ENCODE results near the gene HSD11B1L. TPM values are rescaled to one million over a fixed set of nuclear protein-coding genes. Genes with fewer than 3 reads are reported as not detected.

HSD11B1L gene
- total RNA-seq, 1 donor from 2014 or later = 11.8 TPM

DNA sequence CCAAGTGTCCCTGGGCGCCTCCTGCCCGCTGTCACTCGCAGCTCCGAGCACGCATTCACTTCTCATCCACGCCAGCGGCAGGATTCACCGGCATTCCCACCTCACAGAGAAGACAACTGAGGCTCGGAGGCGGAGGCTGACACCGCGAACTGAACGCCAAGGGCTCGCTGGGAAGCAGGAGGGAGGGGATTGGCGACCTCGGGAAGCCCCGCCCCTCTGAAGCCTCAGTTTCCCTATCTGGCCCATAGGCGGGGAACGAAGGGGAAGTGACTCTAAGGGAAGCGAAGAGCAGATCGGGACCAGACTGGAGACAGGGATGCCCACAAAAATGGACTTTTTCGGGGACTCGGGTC lies 767 bp upstream of the HSD11B1L start:
- H3K36me3 Mint-ChIP-seq (ENCODE audit: low read depth, unreplicated experiment) = peaks cover 13% of the 10 kb centered on the region
- H3K27ac Mint-ChIP-seq (ENCODE audit: unreplicated experiment) = peak overlapping the region; percentile 97
- peaks cover 30% of the 10 kb centered on the region for H3K4me1 Mint-ChIP-seq (ENCODE audit: unreplicated experiment)
- peaks cover 24% of the 10 kb centered on the region for H3K27me3 Mint-ChIP-seq (ENCODE audit: unreplicated experiment)
- TF ChIP-seq, protein P1, sequence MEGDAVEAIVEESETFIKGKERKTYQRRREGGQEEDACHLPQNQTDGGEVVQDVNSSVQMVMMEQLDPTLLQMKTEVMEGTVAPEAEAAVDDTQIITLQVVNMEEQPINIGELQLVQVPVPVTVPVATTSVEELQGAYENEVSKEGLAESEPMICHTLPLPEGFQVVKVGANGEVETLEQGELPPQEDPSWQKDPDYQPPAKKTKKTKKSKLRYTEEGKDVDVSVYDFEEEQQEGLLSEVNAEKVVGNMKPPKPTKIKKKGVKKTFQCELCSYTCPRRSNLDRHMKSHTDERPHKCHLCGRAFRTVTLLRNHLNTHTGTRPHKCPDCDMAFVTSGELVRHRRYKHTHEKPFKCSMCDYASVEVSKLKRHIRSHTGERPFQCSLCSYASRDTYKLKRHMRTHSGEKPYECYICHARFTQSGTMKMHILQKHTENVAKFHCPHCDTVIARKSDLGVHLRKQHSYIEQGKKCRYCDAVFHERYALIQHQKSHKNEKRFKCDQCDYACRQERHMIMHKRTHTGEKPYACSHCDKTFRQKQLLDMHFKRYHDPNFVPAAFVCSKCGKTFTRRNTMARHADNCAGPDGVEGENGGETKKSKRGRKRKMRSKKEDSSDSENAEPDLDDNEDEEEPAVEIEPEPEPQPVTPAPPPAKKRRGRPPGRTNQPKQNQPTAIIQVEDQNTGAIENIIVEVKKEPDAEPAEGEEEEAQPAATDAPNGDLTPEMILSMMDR (IDR thresholded peaks at IDR 0.05; ENCODE audit: unreplicated experiment) = no peak
- no peak for DNase-seq (ENCODE audit: low spot score)
- peak overlapping the region; percentile 94 for H3K4me3 Mint-ChIP-seq (ENCODE audit: unreplicated experiment)
- H3K9me3 Mint-ChIP-seq (ENCODE audit: unreplicated experiment) = no peaks in the 10 kb centered on the region

DNA sequence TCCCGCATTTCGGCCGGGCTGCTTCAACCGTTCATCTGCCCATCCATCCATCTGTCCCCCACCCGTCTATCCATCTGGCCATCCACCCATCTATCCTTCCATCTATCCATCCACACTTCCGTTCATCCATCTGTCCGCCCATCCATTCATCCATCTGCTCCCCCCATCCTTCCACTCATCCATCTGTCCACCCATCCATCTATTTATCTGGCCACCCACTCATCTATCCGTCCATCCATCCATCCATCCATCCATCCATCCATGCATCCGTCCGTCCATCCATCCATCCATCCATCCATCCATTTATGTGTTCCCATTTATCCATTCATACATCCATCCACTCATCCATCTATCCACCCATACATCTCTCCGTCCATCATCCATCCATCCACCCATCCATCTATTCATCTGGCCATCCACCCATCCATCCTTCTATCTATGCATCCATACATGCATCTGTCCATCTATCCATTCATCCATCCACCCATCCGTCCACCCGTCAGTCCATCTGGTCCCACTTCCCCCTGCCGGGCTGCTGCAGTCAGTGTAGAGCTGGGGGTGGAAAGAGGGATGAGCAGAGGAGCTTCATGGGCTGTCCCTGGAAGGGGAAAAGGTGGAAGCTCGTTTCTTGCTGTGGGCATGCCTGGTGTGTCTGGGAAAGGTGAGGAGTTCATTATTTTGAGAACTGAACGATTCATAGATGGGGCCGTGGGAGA lies 722 bp downstream of the HSD11B1L start:
- Mint-ChIP-seq H3K4me1 (ENCODE audit: unreplicated experiment) (peaks cover 21% of the 10 kb centered on the region), H3K4me3 (ENCODE audit: unreplicated experiment) (peak overlapping the region; percentile 93), H3K27me3 (ENCODE audit: unreplicated experiment) (peaks cover 26% of the 10 kb centered on the region), H3K9me3 (ENCODE audit: unreplicated experiment) (no peaks in the 10 kb centered on the region), H3K27ac (ENCODE audit: unreplicated experiment) (peak overlapping the region; percentile 91), H3K36me3 (ENCODE audit: low read depth, unreplicated experiment) (peaks cover 9% of the 10 kb centered on the region)
- no peak for DNase-seq (ENCODE audit: low spot score)
- TF ChIP-seq, protein P1 (IDR thresholded peaks at IDR 0.05; ENCODE audit: unreplicated experiment) = no peak

DNA sequence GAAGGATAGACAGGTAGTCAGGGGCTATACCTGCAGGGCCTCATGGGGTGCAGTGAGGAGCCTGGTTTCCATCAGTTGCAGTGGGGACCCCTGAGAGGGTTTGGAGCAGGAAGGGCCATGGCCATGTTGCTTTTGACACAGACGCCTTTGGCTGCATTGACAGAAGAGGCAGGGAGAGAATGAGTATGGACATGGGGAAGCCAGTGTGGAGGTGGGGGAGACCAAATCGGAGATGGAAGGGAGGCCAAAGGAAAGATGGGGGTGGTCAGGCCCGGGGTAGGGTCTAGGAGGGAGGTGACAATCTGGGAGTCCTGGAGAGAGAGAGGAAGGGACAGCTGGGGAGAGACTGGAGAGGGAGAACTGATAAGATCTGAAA lies 1.3 kb downstream of the HSD11B1L start:
- peaks cover 9% of the 10 kb centered on the region for H3K36me3 Mint-ChIP-seq (ENCODE audit: low read depth, unreplicated experiment)
- peaks cover 21% of the 10 kb centered on the region for H3K4me1 Mint-ChIP-seq (ENCODE audit: unreplicated experiment)
- no peak overlapping the region for H3K27ac Mint-ChIP-seq (ENCODE audit: unreplicated experiment)
- TF ChIP-seq, protein P1 (IDR thresholded peaks at IDR 0.05; ENCODE audit: unreplicated experiment) = no peak
- H3K9me3 Mint-ChIP-seq (ENCODE audit: unreplicated experiment) = no peaks in the 10 kb centered on the region
- no peak for DNase-seq (ENCODE audit: low spot score)
- H3K4me3 Mint-ChIP-seq (ENCODE audit: unreplicated experiment) = peak overlapping the region; percentile 93
- H3K27me3 Mint-ChIP-seq (ENCODE audit: unreplicated experiment) = peaks cover 26% of the 10 kb centered on the region

DNA sequence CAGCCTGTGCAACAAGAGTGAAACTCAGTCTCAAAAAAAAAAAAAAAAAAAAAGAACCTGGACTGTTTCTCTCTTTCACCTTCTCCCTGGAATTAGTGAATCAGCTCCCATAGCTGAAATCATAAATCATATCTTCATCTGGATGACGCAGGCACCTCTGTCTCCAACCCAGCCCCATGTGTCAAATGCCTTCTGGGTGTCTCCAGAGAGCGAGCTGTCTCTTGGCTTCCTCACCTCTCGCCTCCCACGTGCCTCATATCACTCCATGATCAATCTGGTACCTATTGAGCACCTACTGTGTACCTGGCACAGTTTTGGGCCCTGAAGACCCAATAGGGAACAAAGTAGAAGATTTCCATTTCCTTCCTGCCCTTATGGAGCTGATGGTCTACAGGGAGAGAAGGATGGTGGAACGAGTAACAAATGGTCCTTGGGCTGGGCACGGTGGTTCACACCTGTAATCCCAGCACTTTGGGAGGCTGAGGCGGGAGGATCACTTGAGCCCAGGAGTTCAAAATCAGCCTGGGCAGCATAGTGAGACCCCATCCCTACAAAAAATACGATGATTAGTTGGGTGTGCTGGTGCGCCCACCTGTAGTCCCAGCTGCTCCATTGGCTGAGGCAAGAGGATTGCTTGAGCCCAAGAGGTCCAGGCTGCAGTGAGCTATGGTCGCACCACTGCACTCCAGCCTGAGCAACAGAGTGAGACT lies 2.5 kb downstream of the HSD11B1L start:
- no peak for DNase-seq (ENCODE audit: low spot score)
- peaks cover 11% of the 10 kb centered on the region for H3K36me3 Mint-ChIP-seq (ENCODE audit: low read depth, unreplicated experiment)
- H3K27me3 Mint-ChIP-seq (ENCODE audit: unreplicated experiment) = peaks cover 22% of the 10 kb centered on the region
- TF ChIP-seq, protein P1 (IDR thresholded peaks at IDR 0.05; ENCODE audit: unreplicated experiment) = no peak
- H3K27ac Mint-ChIP-seq (ENCODE audit: unreplicated experiment) = no peak overlapping the region
- H3K9me3 Mint-ChIP-seq (ENCODE audit: unreplicated experiment) = no peaks in the 10 kb centered on the region
- H3K4me3 Mint-ChIP-seq (ENCODE audit: unreplicated experiment) = no peak overlapping the region
- H3K4me1 Mint-ChIP-seq (ENCODE audit: unreplicated experiment) = peaks cover 23% of the 10 kb centered on the region
